Effector memory CD8-positive, alpha-beta T cell (primary cell): ENCODE results near the gene DMRTB1.
A peak's percentile ranks its signal among the peaks of the same experiment; 100 is the strongest.

ENCODE experiments used
- ATAC-seq: fragments of 150-1000 bp; cut with Tn5 transposase; replicated peaks from 2 replicates; pipeline ENCODE4 v1.10.0; 2021; ENCODE audit warnings: mild to moderate bottlenecking, moderate library complexity
- DNase-seq, 3 experiments: peaks; one replicate each; pipeline ENCODE4 v3.0.0; 2021
- H3K27ac Mint-ChIP-seq, 2 donors: one replicate each; pipeline ENCODE4 v1.8.0; 2022; ENCODE audit warnings: mild to moderate bottlenecking in 2 of 2, mixed read lengths in 2 of 2, moderate library complexity in 2 of 2
- H3K27me3 Mint-ChIP-seq, 2 donors: one replicate each; pipeline ENCODE4 v1.8.0; 2022; ENCODE audit warnings: mixed read lengths in 2 of 2
- H3K36me3 Mint-ChIP-seq: one replicate; pipeline ENCODE4 v1.8.0; 2022; ENCODE audit warnings: mild to moderate bottlenecking, moderate library complexity, mixed read lengths; ENCODE audit not compliant: insufficient read depth
- H3K4me1 Mint-ChIP-seq, 2 donors: one replicate each; pipeline ENCODE4 v1.8.0; 2022; ENCODE audit warnings: low read depth in 2 of 2, mixed read lengths in 2 of 2
- H3K4me3 Mint-ChIP-seq, 2 donors: one replicate each; pipeline ENCODE4 v1.8.0; 2022; ENCODE audit warnings: mild to moderate bottlenecking in 2 of 2, mixed read lengths in 2 of 2, moderate library complexity in 2 of 2
- H3K9me3 Mint-ChIP-seq, 2 donors: one replicate each; pipeline ENCODE4 v1.8.0; 2022; ENCODE audit warnings: mixed read lengths in 2 of 2

Gene DMRTB1

GRCh38 chr1:53477651-53478501, 18.7 kb downstream of the DMRTB1 start:
- no peaks in the 10 kb centered on the region for H3K4me1 Mint-ChIP-seq
- peaks cover 12 to 41% of the 10 kb centered on the region in 2 donors for H3K27me3 Mint-ChIP-seq
- H3K27ac Mint-ChIP-seq = no peak overlapping the region
- no peaks in the 10 kb centered on the region for H3K9me3 Mint-ChIP-seq
- no peaks in the 10 kb centered on the region for H3K36me3 Mint-ChIP-seq
- no peak for DNase-seq
- no peak for ATAC-seq
- H3K4me3 Mint-ChIP-seq = no peak overlapping the region

DNA sequence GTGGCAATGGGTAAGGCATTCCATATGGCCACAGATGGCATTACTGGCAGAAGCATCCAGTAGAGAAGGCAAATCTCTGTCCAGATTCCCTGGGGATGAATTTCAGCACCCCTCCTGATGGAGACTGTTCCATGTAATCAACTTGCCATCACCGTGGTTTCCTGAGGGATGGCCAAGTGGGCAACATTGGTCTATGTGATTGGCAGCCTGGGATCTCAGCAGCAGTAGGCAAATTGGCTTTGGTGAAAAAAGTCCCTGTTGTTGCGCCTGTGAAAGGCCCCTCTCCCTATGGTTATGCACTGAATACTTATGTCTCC, 19.3 kb downstream of the DMRTB1 start:
- DNase-seq (no peak), ATAC-seq (no peak)
- no peaks in the 10 kb centered on the region for H3K4me1 Mint-ChIP-seq
- no peaks in the 10 kb centered on the region for H3K36me3 Mint-ChIP-seq
- H3K4me3 Mint-ChIP-seq = no peak overlapping the region
- H3K27me3 Mint-ChIP-seq = peaks cover 12 to 44% of the 10 kb centered on the region in 2 donors
- H3K9me3 Mint-ChIP-seq = no peaks in the 10 kb centered on the region
- H3K27ac Mint-ChIP-seq = no peak overlapping the region

DNA sequence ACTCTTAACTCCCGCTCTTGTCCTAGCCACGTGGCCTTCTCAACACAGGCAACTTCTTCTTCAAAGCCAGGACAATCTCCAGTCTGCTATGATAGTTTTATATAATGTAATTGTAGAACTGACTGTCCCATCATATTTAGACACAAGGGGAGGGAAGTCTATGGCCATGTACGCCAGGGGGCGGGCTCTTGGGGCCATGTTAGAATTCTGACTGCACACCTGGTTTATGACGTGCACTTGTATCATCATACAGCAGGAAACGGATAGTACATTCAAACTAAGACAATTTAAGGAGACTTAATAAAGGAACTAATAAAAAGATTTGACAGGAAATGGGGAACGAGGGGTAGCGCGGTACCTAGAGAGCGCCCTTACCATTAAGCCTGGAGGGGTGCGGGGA, 21.5 kb downstream of the DMRTB1 start:
- H3K9me3 Mint-ChIP-seq = no peaks in the 10 kb centered on the region
- H3K27ac Mint-ChIP-seq = no peak overlapping the region
- H3K4me3 Mint-ChIP-seq = no peak overlapping the region
- H3K36me3 Mint-ChIP-seq = no peaks in the 10 kb centered on the region
- H3K4me1 Mint-ChIP-seq = peaks cover 3 to 8% of the 10 kb centered on the region in 2 donors
- H3K27me3 Mint-ChIP-seq = peaks cover 21 to 64% of the 10 kb centered on the region in 2 donors
- DNase-seq = no peak
- ATAC-seq = no peak

GRCh38 chr1:53481456-53481855, 22.3 kb downstream of the DMRTB1 start:
- peaks cover 21 to 67% of the 10 kb centered on the region in 2 donors for H3K27me3 Mint-ChIP-seq
- H3K9me3 Mint-ChIP-seq = no peaks in the 10 kb centered on the region
- no peak overlapping the region for H3K4me3 Mint-ChIP-seq
- no peak overlapping the region for H3K27ac Mint-ChIP-seq
- ATAC-seq (no peak), DNase-seq (no peak)
- peaks cover 3 to 8% of the 10 kb centered on the region in 2 donors for H3K4me1 Mint-ChIP-seq
- no peaks in the 10 kb centered on the region for H3K36me3 Mint-ChIP-seq

DNA sequence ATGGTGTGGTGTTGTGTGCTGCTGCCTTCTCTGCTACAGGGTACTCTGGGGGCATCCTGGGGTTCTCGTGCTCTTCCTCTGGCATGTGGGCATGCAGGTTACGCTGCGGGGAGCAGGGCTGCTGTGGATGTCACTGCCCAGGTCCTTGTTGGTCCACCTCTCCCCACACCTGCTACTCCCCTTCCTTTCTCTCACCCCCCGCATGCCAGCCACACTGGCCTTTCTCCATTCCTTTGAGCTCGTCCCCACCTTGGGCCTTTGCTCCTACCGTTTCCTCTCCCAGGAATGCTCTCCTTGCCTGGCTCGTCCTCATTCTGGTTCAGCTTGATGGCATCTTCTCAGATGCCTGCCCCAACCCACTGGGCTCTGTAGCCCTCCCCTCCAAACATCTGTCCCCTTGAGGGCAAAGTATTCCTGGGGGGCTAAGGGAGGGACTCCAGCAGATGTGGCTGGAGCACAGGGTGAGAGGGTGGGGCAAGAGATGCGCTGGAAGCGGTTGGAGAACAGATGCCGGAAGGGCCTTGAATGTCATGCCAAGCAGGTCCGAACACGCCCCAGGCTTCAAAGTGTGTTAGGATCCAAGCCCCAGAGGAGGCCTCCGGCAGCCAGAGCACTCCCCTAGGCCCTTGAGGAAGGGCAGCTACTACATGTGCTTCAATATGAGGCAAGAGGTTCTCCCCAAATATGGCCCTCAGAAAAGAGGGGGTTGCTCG, 23.4 kb downstream of the DMRTB1 start:
- H3K27ac Mint-ChIP-seq = peak overlapping the region in 1 of 2 donors; percentile 3
- peaks cover 3 to 8% of the 10 kb centered on the region in 2 donors for H3K4me1 Mint-ChIP-seq
- H3K27me3 Mint-ChIP-seq = peaks cover 23 to 61% of the 10 kb centered on the region in 2 donors
- ATAC-seq (no peak), DNase-seq (no peak)
- no peak overlapping the region for H3K4me3 Mint-ChIP-seq
- no peaks in the 10 kb centered on the region for H3K9me3 Mint-ChIP-seq
- no peaks in the 10 kb centered on the region for H3K36me3 Mint-ChIP-seq

- no peaks in the 10 kb centered on the region for H3K36me3 Mint-ChIP-seq
- H3K9me3 Mint-ChIP-seq = no peaks in the 10 kb centered on the region
- H3K4me1 Mint-ChIP-seq = peaks cover 3 to 8% of the 10 kb centered on the region in 2 donors
- ATAC-seq = no peak
- DNase-seq = no peak
- H3K4me3 Mint-ChIP-seq = no peak overlapping the region
- no peak overlapping the region for H3K27ac Mint-ChIP-seq
- peaks cover 24 to 62% of the 10 kb centered on the region in 2 donors for H3K27me3 Mint-ChIP-seq
Observed at GRCh38 chr1:53483170-53483569, 24.0 kb downstream of the DMRTB1 start.

DNA sequence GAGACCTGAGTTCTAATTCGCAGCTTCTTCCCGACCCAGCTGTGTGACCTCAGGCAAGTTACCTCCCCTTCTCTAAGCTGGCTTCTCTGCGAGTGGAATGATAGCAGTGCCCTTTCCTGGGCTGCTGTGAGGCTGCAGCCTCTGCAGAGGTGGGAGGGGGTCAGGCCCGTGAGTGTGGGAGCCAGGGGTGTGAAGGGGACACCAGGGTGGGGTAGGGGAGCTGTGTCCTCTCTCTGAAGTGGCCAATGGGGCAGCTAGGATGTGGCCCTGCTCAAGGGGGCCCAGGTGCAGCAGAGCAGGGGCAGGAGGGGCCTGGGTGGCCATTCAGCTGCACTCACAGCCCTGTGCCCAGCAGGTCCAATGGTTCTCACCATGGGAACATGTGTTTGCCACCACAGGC, 24.5 kb downstream of the DMRTB1 start:
- H3K27ac Mint-ChIP-seq = no peak overlapping the region
- ATAC-seq (no peak), DNase-seq (no peak)
- no peaks in the 10 kb centered on the region for H3K9me3 Mint-ChIP-seq
- peaks cover 3 to 8% of the 10 kb centered on the region in 2 donors for H3K4me1 Mint-ChIP-seq
- peaks cover 25 to 67% of the 10 kb centered on the region in 2 donors for H3K27me3 Mint-ChIP-seq
- no peaks in the 10 kb centered on the region for H3K36me3 Mint-ChIP-seq
- no peak overlapping the region for H3K4me3 Mint-ChIP-seq

GRCh38 chr1:53484705-53485477, 25.7 kb downstream of the DMRTB1 start:
- H3K4me3 Mint-ChIP-seq = no peak overlapping the region
- H3K27ac Mint-ChIP-seq = no peak overlapping the region
- no peaks in the 10 kb centered on the region for H3K9me3 Mint-ChIP-seq
- H3K4me1 Mint-ChIP-seq = peaks cover 3 to 8% of the 10 kb centered on the region in 2 donors
- H3K36me3 Mint-ChIP-seq = no peaks in the 10 kb centered on the region
- peaks cover 25 to 74% of the 10 kb centered on the region in 2 donors for H3K27me3 Mint-ChIP-seq
- no peak for ATAC-seq
- DNase-seq = no peak

DNA sequence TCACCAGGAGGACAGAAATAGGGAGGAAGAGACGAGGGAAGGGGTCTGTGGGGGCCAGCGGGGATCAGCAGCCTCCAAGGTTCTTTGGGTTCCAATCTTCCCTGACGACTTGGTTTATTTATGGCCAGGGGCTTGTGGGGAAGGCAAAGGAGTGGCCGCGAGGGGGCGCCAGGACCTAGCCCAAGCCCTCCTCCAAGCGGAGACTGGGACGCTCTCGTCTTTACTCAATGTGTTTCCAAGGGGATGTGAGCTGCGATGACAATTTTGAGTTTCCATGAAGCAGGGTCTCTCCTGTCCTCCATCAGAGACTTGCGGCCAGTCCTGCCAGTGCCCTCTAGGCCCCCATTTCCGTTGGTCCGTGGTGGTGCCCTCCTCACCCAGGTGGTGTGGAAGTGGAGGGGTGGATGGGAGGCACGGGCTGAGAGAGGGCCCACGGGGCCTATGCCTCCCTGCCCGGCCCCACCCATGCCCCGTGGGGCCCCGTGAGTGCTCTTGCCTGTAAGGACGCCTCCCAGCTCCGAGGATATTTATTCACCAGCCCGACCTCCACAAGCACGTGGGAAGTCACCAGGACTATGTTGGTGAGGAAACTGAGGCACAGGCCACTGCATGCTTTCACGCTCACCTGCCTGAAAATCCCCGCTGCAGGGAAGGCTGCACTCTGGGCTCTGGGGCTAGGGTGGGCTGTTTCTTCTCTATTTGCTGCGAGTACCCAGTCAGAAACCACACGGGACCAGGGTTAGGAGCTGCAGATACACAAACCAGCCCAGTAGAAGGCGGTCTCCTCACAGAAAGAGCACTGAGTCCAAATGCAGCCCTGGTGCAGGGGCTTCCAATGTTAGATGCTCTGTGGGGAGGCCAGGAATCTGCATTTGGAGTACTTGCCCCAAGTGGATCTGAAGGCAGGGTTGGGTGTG, 26.5 kb downstream of the DMRTB1 start:
- Mint-ChIP-seq H3K4me1 (peaks cover 3 to 8% of the 10 kb centered on the region in 2 donors), H3K4me3 (no peak overlapping the region), H3K36me3 (no peaks in the 10 kb centered on the region), H3K9me3 (no peaks in the 10 kb centered on the region), H3K27me3 (peaks cover 28 to 79% of the 10 kb centered on the region in 2 donors), H3K27ac (no peak overlapping the region)
- DNase-seq (peak; percentile 66 to 71 (median 69)), ATAC-seq (peak; percentile 74)

- DNase-seq (no peak), ATAC-seq (no peak)
- Mint-ChIP-seq H3K27me3 (peaks cover 24 to 84% of the 10 kb centered on the region in 2 donors), H3K9me3 (no peaks in the 10 kb centered on the region), H3K27ac (no peak overlapping the region), H3K36me3 (no peaks in the 10 kb centered on the region), H3K4me3 (no peak overlapping the region), H3K4me1 (peaks cover 3 to 8% of the 10 kb centered on the region in 2 donors)
Observed at GRCh38 chr1:53486395-53487026, 27.3 kb downstream of the DMRTB1 start.

GRCh38 chr1:53490351-53490750, 31.2 kb downstream of the DMRTB1 start:
- ATAC-seq (no peak), DNase-seq (no peak)
- no peak overlapping the region for H3K27ac Mint-ChIP-seq
- no peaks in the 10 kb centered on the region for H3K9me3 Mint-ChIP-seq
- H3K4me1 Mint-ChIP-seq = peaks cover 2 to 3% of the 10 kb centered on the region in 2 donors
- no peaks in the 10 kb centered on the region for H3K36me3 Mint-ChIP-seq
- H3K27me3 Mint-ChIP-seq = peaks cover 17 to 53% of the 10 kb centered on the region in 2 donors
- H3K4me3 Mint-ChIP-seq = no peak overlapping the region

DNA sequence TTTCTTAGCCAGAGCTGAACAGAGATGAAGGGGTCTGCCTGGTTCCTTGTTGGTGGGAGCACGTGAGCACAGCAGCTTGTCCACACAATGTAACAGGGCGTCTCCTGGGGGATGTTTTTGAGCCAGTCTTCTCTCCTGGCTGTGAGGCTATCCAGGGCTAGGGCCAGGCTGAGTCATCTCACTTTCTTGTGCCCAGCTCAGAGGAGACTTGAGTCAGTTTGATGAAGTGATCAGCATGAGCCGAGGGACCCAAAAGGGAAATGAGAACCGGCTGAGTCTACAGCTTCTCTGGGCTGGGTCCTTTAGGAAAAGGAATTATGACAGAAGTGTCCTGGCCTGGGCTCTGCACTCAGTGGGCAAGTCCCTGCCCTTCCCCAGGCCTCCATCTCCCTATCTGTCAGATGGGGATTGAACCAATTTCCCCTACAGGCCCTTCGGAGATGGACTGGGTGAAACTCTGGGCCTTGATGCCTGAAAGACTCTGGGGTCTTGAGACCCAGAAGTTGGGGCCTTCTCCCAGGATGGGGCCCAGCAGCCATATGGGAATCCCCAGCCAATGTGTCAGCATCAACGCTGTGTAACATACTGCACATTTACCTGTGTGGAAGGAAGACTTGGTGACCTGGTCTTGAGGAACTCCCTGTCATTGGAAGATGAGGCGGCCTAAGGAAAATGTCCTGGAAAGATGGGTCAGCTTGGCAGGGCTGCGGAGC, 36.6 kb downstream of the DMRTB1 start:
- no peaks in the 10 kb centered on the region for H3K9me3 Mint-ChIP-seq
- H3K36me3 Mint-ChIP-seq = no peaks in the 10 kb centered on the region
- peaks cover 0 to 18% of the 10 kb centered on the region in 2 donors for H3K27me3 Mint-ChIP-seq

More for the DNA sequence above, 36.6 kb downstream of the DMRTB1 start:
- H3K4me1 Mint-ChIP-seq = peaks cover 9 to 10% of the 10 kb centered on the region in 2 donors
- no peak overlapping the region for H3K4me3 Mint-ChIP-seq
- no peak overlapping the region for H3K27ac Mint-ChIP-seq
- no peak for DNase-seq
- ATAC-seq = no peak
